GM10266 (cell line): ENCODE data around the gene ATG9B.

Experiments used
- DNase-seq: peaks from one replicate; pipeline ENCODE4 v3.0.0; 2012; ENCODE audit errors: extremely low spot score
- CTCF ChIP-seq: IDR thresholded peaks from 2 replicates; pipeline ENCODE4 v1.5.1; 2012; ENCODE audit warnings: mild to moderate bottlenecking, low read depth; ENCODE audit not compliant: control insufficient read depth, insufficient read depth; ENCODE audit errors: missing control alignments

Gene ATG9B

GRCh38 chr7:151061213-151062110 is 37.2 kb upstream of the ATG9B start:
- TF ChIP-seq CTCF: no peak
- DNase-seq: no peak

GRCh38 chr7:151060416-151061212 is 36.3 kb upstream of the ATG9B start:
- peak; percentile 14 for TF ChIP-seq CTCF
- no peak for DNase-seq

- DNase-seq: no peak
Observed at GRCh38 chr7:151060113-151060415, 35.8 kb upstream of the ATG9B start.

GRCh38 chr7:151059367-151060112 is 35.2 kb upstream of the ATG9B start, which contains the start of gene SLC4A2:
Gene SLC4A2, plus strand, starts transcription at chr7:151059589. Its CDS starts 2,399 bp downstream, at chr7:151061988.
- peak; percentile 48 for TF ChIP-seq CTCF
- peak; percentile 93 for DNase-seq

More at GRCh38 chr7:151060113-151060415, 35.8 kb upstream of the ATG9B start:
- TF ChIP-seq CTCF: no peak

GRCh38 chr7:151058781-151059366 is 34.6 kb upstream of the ATG9B start:
- DNase-seq: peak; percentile 69
- no peak for TF ChIP-seq CTCF

- DNase-seq: peak; percentile 99
- TF ChIP-seq CTCF: no peak
Observed at GRCh38 chr7:151057989-151058780, 33.9 kb upstream of the ATG9B start.
